Activated CD4-positive, alpha-beta memory T cell treated with anti-CD3 and anti-CD28 coated beads, Interleukin-2, amount 10 ng/mL, durations not matched to agents 7 days and 5 days (primary cell): ENCODE measurements around the gene FARP1. TPM values are rescaled to one million over a fixed set of nuclear protein-coding genes. Genes with fewer than 3 reads are reported as not detected.

Experiments used
- CTCF ChIA-PET: fragments of 350-600 bp; sonication (Branson Sonifier 250); formaldehyde crosslinking; loops from one replicate; lab custom pipeline; 2021; ENCODE audit warnings: antibody characterized with exemption, inconsistent platforms; lab: Charles Lee
- POLR2A ChIA-PET: fragments of 350-600 bp; sonication (Branson Sonifier 250); formaldehyde crosslinking; loops from one replicate; lab custom pipeline; 2021; ENCODE audit warnings: antibody characterized with exemption; lab: Charles Lee
- DNase-seq: peaks from one replicate; pipeline ENCODE4 v3.0.0-alpha.2; 2020
- H3K27ac Mint-ChIP-seq: one replicate; pipeline ENCODE4 v1.8.0; 2021; ENCODE audit warnings: mild to moderate bottlenecking, mixed read lengths
- H3K27me3 Mint-ChIP-seq: one replicate; pipeline ENCODE4 v1.8.0; 2021; ENCODE audit warnings: mixed read lengths
- H3K36me3 Mint-ChIP-seq: one replicate; pipeline ENCODE4 v1.8.0; 2021; ENCODE audit warnings: low read depth, mixed read lengths
- H3K4me1 Mint-ChIP-seq: one replicate; pipeline ENCODE4 v1.8.0; 2021; ENCODE audit warnings: mixed read lengths
- H3K4me3 Mint-ChIP-seq: one replicate; pipeline ENCODE4 v1.8.0; 2021; ENCODE audit warnings: mild to moderate bottlenecking, mixed read lengths
- H3K9me3 Mint-ChIP-seq: one replicate; pipeline ENCODE4 v1.8.0; 2021; ENCODE audit warnings: mixed read lengths
- total RNA-seq, 2 experiments: library from RNA; stranded (reverse); gene quantifications; one replicate each; pipeline ENCODE4 v1.2.3, GENCODE V29; 2021

FARP1 gene
- total RNA-seq, 2 experiments from 2014 or later, result 0.50 to 0.75 TPM

DNA sequence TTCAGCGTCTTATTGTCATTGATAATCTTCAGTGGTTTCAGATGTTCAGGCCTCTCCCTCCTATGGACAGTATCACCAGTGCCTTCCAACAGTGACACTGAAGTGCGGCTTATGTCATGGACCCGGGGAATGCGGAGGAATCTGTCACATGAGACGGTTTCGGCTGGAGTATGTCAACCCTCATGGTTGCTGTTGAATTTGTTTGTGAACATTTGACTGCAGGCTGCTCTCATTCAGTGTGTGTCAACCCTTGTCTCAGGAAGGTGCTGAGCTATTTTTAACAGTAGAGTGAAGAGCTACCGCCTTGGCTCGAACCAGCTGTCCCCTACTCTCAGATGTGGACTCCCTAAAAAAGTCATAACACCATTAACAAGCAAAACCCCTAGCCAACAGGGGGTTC lies 173.0 kb downstream of the FARP1 start:
- Mint-ChIP-seq H3K27ac (no peak overlapping the region), H3K36me3 (no peaks in the 10 kb centered on the region), H3K9me3 (no peaks in the 10 kb centered on the region), H3K4me3 (no peak overlapping the region), H3K27me3 (no peaks in the 10 kb centered on the region), H3K4me1 (no peaks in the 10 kb centered on the region)
- ChIA-PET CTCF (no interaction called here), POLR2A (no interaction called here)
- no peak for DNase-seq

DNA sequence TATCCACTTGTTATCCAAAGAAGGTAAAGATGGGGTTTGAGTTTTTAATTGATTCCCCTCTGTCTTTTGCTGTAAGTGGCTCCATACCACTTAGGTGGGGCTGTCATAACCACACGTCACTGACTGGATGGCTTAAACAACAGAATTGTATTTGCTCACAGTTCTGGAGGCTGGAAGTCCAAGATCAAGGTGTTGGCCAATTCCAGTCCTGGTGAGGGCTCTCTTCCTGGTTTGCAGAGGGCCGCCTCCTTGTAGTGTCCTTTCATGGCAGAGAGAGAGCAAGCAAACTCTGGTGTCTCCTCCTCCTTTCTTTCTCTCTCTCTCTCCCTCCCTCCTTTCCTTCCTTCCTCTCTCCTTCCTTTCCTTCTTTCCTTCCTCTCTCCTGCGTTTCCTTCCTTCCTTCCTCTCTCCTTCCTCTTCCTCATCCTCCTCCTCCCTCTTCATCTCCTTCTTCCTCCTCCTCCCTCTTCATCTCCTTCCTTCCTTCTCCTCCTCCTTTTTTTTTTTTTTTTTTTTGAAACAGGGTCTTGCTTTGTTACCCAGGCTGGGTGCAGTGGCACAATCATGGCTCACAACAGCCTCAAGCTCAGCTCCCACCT lies 174.8 kb downstream of the FARP1 start:
- Mint-ChIP-seq H3K27ac (no peak overlapping the region), H3K27me3 (no peaks in the 10 kb centered on the region), H3K4me1 (no peaks in the 10 kb centered on the region), H3K9me3 (no peaks in the 10 kb centered on the region), H3K36me3 (no peaks in the 10 kb centered on the region), H3K4me3 (no peak overlapping the region)
- POLR2A ChIA-PET, result no interaction called here
- no peak for DNase-seq
- CTCF ChIA-PET, result no interaction called here

DNA sequence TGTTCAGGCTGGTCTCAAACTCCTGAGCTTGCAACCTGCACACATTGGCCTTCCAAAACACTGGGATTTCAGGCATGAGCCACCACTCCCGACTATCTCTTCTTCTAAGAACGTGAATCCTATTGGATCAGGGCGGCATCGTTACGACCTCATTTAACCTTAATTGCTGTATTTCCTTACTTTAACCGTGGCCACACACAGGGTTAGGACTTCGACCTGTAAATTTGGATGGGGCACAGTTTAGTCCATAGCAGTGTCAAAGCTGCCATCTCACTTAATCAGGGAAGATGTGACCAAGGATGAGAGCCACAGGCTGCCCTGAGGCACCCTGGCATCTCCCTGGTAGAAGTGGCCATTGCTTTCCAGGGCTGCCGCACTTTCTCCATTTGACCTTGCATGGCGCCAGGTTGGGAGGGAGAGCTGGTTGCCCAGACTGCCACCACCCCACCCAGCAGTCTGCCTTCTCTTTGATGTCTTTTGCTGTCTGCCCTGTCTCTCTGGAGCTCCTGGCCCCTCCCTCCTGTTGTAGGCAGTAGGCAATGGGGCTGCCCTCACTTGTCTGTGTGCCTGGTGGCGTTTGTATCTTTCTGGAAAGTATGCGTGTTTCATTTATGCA lies 175.5 kb downstream of the FARP1 start:
- Mint-ChIP-seq H3K4me1 (no peaks in the 10 kb centered on the region), H3K27ac (no peak overlapping the region), H3K4me3 (no peak overlapping the region), H3K27me3 (no peaks in the 10 kb centered on the region), H3K36me3 (no peaks in the 10 kb centered on the region), H3K9me3 (no peaks in the 10 kb centered on the region)
- ChIA-PET POLR2A (no interaction called here), CTCF (no interaction called here)
- no peak for DNase-seq

DNA sequence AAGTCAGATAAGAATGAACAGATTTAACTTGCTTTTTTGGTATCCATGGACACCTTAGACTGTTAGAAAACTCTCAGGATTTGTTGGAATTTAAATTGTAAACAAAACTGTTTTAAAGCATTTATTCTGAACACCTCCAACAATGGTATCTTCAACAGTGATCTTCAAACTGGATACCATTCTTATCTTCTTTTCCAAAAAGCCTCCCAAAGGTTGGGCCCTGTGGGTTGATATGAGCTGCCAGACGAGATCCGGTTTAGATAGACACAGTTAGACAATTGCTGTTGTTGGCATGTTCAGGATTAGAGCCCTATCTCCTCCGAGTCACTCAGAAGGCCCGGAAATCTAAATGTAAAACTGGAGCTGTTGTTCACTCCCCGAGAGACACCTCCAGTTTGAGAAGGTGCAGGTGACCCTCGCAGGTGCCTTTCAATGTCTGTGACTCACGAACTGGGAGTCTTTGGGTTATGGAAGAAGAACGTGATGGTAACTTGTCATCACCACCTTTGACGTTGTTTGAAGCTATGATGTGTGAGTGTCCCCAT lies 177.7 kb downstream of the FARP1 start:
- H3K4me1 Mint-ChIP-seq, result no peaks in the 10 kb centered on the region
- peaks cover 4% of the 10 kb centered on the region for H3K27me3 Mint-ChIP-seq
- no peak overlapping the region for H3K4me3 Mint-ChIP-seq
- ChIA-PET CTCF (no interaction called here), POLR2A (no interaction called here)
- no peak for DNase-seq
- H3K9me3 Mint-ChIP-seq, result no peaks in the 10 kb centered on the region
- no peaks in the 10 kb centered on the region for H3K36me3 Mint-ChIP-seq
- H3K27ac Mint-ChIP-seq, result no peak overlapping the region

DNA sequence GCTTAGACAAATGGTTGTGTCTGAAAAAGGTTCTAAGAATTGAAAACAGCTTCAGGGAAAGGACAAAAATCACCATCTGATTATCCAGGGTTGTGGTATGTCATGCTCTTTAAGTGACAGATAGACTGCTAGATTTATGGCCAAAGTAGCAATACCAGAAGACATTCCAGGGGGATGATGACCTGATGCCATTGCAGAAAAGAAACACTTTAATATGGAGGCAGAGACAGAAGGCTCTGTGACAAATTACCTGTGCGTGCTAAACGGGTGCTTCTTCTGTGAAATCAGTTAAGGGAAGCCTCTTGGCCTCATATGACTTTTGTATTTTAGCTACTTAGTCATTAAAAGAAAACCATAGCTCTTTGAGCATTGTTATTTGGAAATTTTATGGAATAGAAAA lies 178.5 kb downstream of the FARP1 start:
- H3K27ac Mint-ChIP-seq, result no peak overlapping the region
- no peak for DNase-seq
- H3K4me1 Mint-ChIP-seq, result no peaks in the 10 kb centered on the region
- H3K4me3 Mint-ChIP-seq, result no peak overlapping the region
- H3K27me3 Mint-ChIP-seq, result peaks cover 7% of the 10 kb centered on the region
- ChIA-PET CTCF (no interaction called here), POLR2A (no interaction called here)
- H3K9me3 Mint-ChIP-seq, result no peaks in the 10 kb centered on the region
- H3K36me3 Mint-ChIP-seq, result no peaks in the 10 kb centered on the region

DNA sequence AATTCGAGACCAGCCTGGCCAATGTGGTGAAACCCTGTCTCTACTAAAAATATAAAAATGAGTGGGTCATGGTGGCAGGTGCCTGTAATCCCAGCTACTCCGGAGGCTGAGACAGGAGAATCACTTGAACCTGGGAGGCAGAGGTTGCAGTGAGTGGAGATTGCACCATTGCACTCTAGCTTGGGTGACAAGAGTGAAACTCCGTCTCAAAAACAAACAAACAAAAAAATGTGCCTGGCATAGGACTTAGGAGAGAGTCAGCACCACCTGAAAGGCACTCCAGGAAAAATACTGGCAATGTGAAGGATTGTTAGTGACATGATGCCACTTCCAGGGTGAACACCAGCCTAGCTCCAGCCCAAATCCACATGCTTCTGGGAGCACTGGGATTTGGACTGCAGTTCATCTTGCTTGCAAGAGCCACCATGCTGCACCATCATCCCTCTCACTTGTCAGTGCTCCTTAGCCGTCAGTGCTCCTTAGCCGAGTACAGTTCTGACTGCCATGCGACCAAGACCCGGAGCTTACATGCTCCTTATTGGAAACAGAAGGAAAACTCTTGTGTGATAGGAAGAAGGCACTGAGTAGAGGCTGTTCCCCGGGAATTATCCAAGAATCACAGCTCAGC lies 179.3 kb downstream of the FARP1 start:
- H3K36me3 Mint-ChIP-seq, result no peaks in the 10 kb centered on the region
- H3K27me3 Mint-ChIP-seq, result peaks cover 7% of the 10 kb centered on the region
- no peaks in the 10 kb centered on the region for H3K9me3 Mint-ChIP-seq
- POLR2A ChIA-PET, result no interaction called here
- DNase-seq, result no peak
- no peak overlapping the region for H3K4me3 Mint-ChIP-seq
- CTCF ChIA-PET, result no interaction called here
- H3K4me1 Mint-ChIP-seq, result no peaks in the 10 kb centered on the region
- no peak overlapping the region for H3K27ac Mint-ChIP-seq

DNA sequence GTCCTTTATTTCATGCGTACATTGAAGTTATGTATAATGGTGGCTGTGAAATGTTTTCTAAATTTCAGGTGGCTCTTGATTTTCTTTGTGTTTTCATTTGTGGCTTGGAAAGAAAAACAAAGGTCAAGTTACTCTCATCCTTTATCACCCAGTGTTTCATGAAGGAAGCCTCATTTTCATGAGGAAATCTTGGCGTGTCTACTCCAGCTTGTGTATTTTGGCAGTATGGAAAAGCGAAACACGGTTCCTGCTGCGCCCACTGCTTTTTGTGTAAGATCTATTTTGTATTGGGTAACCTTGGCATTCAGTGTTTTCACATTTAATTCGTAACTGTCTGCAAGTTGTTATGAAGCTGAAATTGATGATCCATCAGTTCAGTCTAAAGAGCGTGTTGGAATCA lies 181.2 kb downstream of the FARP1 start:
- Mint-ChIP-seq H3K27me3 (peaks cover 7% of the 10 kb centered on the region), H3K4me3 (no peak overlapping the region), H3K9me3 (no peaks in the 10 kb centered on the region), H3K4me1 (no peaks in the 10 kb centered on the region), H3K27ac (no peak overlapping the region), H3K36me3 (no peaks in the 10 kb centered on the region)
- POLR2A ChIA-PET, result no interaction called here
- CTCF ChIA-PET, result no interaction called here
- DNase-seq, result no peak

- peaks cover 7% of the 10 kb centered on the region for H3K27me3 Mint-ChIP-seq
- POLR2A ChIA-PET, result no interaction called here
- H3K9me3 Mint-ChIP-seq, result no peaks in the 10 kb centered on the region
- CTCF ChIA-PET, result no interaction called here
- no peak for DNase-seq
- H3K4me3 Mint-ChIP-seq, result no peak overlapping the region
- no peaks in the 10 kb centered on the region for H3K36me3 Mint-ChIP-seq
- no peak overlapping the region for H3K27ac Mint-ChIP-seq
- H3K4me1 Mint-ChIP-seq, result no peaks in the 10 kb centered on the region
Measured at GRCh38 chr13:98325724-98326123, 182.8 kb downstream of the FARP1 start.

- ChIA-PET POLR2A (no interaction called here), CTCF (no interaction called here)
- no peaks in the 10 kb centered on the region for H3K9me3 Mint-ChIP-seq
- H3K4me3 Mint-ChIP-seq, result no peak overlapping the region
- peaks cover 7% of the 10 kb centered on the region for H3K27me3 Mint-ChIP-seq
- no peaks in the 10 kb centered on the region for H3K4me1 Mint-ChIP-seq
- H3K27ac Mint-ChIP-seq, result no peak overlapping the region
- no peaks in the 10 kb centered on the region for H3K36me3 Mint-ChIP-seq
- DNase-seq, result no peak
Measured at GRCh38 chr13:98326291-98326690, 183.4 kb downstream of the FARP1 start.

GRCh38 chr13:98327371-98328270 lies 184.7 kb downstream of the FARP1 start:
- no peak overlapping the region for H3K4me3 Mint-ChIP-seq
- H3K27me3 Mint-ChIP-seq, result peaks cover 7% of the 10 kb centered on the region
- H3K36me3 Mint-ChIP-seq, result no peaks in the 10 kb centered on the region
- H3K4me1 Mint-ChIP-seq, result no peaks in the 10 kb centered on the region
- no peak for DNase-seq
- ChIA-PET CTCF (interaction anchor here (0.6 kb wide), 1 partner anchor 38 kb away, joined by 3 read pairs; no protein-coding TSS in a partner anchor), POLR2A (no interaction called here)
- no peaks in the 10 kb centered on the region for H3K9me3 Mint-ChIP-seq
- no peak overlapping the region for H3K27ac Mint-ChIP-seq

DNA sequence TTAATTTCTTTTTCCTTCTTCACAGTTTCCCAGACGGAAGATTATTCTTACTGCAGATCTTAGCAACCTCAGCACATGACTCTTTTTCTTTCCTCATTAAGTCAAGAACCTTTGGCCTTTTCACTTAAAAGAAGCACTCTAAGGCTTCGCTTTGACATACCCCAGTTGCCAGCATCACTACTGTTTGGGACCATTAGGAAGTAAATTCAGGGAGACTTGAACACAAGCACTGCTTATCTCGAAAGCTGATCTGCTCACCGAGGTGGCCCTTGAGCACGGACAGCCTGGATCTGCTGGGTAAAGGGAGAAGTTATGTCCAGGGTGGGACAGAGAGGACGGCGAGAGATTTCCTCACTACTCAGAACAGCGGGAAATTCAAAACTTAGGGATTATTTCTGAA lies 185.6 kb downstream of the FARP1 start:
- CTCF ChIA-PET, result no interaction called here
- H3K9me3 Mint-ChIP-seq, result no peaks in the 10 kb centered on the region

GRCh38 chr13:98332222-98332621 lies 189.3 kb downstream of the FARP1 start:
- no peaks in the 10 kb centered on the region for H3K9me3 Mint-ChIP-seq
- no peak overlapping the region for H3K27ac Mint-ChIP-seq
- H3K27me3 Mint-ChIP-seq, result no peaks in the 10 kb centered on the region
- H3K4me1 Mint-ChIP-seq, result no peaks in the 10 kb centered on the region
- POLR2A ChIA-PET, result no interaction called here
- no peak overlapping the region for H3K4me3 Mint-ChIP-seq
- CTCF ChIA-PET, result no interaction called here
- no peak for DNase-seq
- no peaks in the 10 kb centered on the region for H3K36me3 Mint-ChIP-seq

More for the DNA sequence above, 185.6 kb downstream of the FARP1 start:
- H3K36me3 Mint-ChIP-seq, result no peaks in the 10 kb centered on the region
- no peak overlapping the region for H3K4me3 Mint-ChIP-seq
- H3K27ac Mint-ChIP-seq, result no peak overlapping the region
- H3K4me1 Mint-ChIP-seq, result no peaks in the 10 kb centered on the region
- no peak for DNase-seq
- peaks cover 7% of the 10 kb centered on the region for H3K27me3 Mint-ChIP-seq
- POLR2A ChIA-PET, result no interaction called here

- no peak for DNase-seq
- H3K27ac Mint-ChIP-seq, result no peak overlapping the region
- no peaks in the 10 kb centered on the region for H3K27me3 Mint-ChIP-seq
- POLR2A ChIA-PET, result no interaction called here
- CTCF ChIA-PET, result interaction anchor here (0.6 kb wide), 1 partner anchor 320 kb away, joined by 3 read pairs; no protein-coding TSS in a partner anchor
- H3K4me1 Mint-ChIP-seq, result no peaks in the 10 kb centered on the region
- no peak overlapping the region for H3K4me3 Mint-ChIP-seq
- H3K9me3 Mint-ChIP-seq, result no peaks in the 10 kb centered on the region
- H3K36me3 Mint-ChIP-seq, result no peaks in the 10 kb centered on the region
Measured at GRCh38 chr13:98332691-98333090, 189.8 kb downstream of the FARP1 start.
